Measurements from ENCODE around the gene KCNQ1.

Gene KCNQ1

GRCh38 chr11:2666828-2667570, 222.2 kb downstream of the KCNQ1 start:
- no peaks in the 10 kb centered on the region for H3K4me1 ChIP-seq (ENCODE audit: insufficient read depth, low read length)
- no peak overlapping the region for H3K4me3 ChIP-seq (ENCODE audit: low read depth in 1 of 2, low read length in 2 of 2)
- 0 out of 2 replicates have a peak, but pooled peaks cover 3% of the 10 kb centered on the region for H4K20me1 ChIP-seq (ENCODE audit: insufficient read depth, low read length)
- H3K27me3 ChIP-seq (ENCODE audit: insufficient read depth, low read length, poor library complexity): no peaks in the 10 kb centered on the region
- ATAC-seq (ENCODE audit: insufficient read depth, low read depth) (no peak), DNase-seq (no peak)
- TF ChIP-seq EZH2 (IDR thresholded peaks at IDR 0.05; ENCODE audit: borderline replicate concordance, low read depth, low read length, severe bottlenecking): no peak
- no peak for TF ChIP-seq CTCF (IDR thresholded peaks at IDR 0.05; ENCODE audit: borderline replicate concordance, extremely low read depth, low read length, poor library complexity, severe bottlenecking)
- H2AFZ ChIP-seq (ENCODE audit: low read depth, low read length): no peak overlapping the region
- H3K4me2 ChIP-seq (ENCODE audit: insufficient read depth, low read length): no peak overlapping the region
- no peaks in the 10 kb centered on the region for H3K9me3 ChIP-seq (ENCODE audit: insufficient read depth, low read length, severe bottlenecking)
- no peaks in the 10 kb centered on the region for H3K36me3 ChIP-seq (ENCODE audit: insufficient read depth, low read length)
- no peak overlapping the region for H3K27ac ChIP-seq (ENCODE audit: low read length)
- H3K9ac ChIP-seq (ENCODE audit: low read depth, low read length): no peak overlapping the region
- H3K79me2 ChIP-seq (ENCODE audit: insufficient read depth, low read length): no peaks in the 10 kb centered on the region

- Histone ChIP-seq H3K4me1 (ENCODE audit: insufficient read depth, low read length) (no peaks in the 10 kb centered on the region), H3K36me3 (ENCODE audit: insufficient read depth, low read length) (no peaks in the 10 kb centered on the region), H3K27ac (ENCODE audit: low read length) (no peak overlapping the region), H2AFZ (ENCODE audit: low read depth, low read length) (no peak overlapping the region), H3K27me3 (ENCODE audit: insufficient read depth, low read length, poor library complexity) (no peaks in the 10 kb centered on the region), H3K79me2 (ENCODE audit: insufficient read depth, low read length) (no peaks in the 10 kb centered on the region), H3K4me3 (ENCODE audit: low read depth in 1 of 2, low read length in 2 of 2) (no peak overlapping the region), H3K9me3 (ENCODE audit: insufficient read depth, low read length, severe bottlenecking) (no peaks in the 10 kb centered on the region), H3K9ac (ENCODE audit: low read depth, low read length) (no peak overlapping the region), H3K4me2 (ENCODE audit: insufficient read depth, low read length) (no peak overlapping the region), H4K20me1 (ENCODE audit: insufficient read depth, low read length) (peaks cover 5% of the 10 kb centered on the region; the same call in 1 of the 2 replicates)
- ATAC-seq (ENCODE audit: insufficient read depth, low read depth) (no peak), DNase-seq (no peak)
- no peak for TF ChIP-seq EZH2 (IDR thresholded peaks at IDR 0.05; ENCODE audit: borderline replicate concordance, low read depth, low read length, severe bottlenecking)
- TF ChIP-seq CTCF (IDR thresholded peaks at IDR 0.05; ENCODE audit: borderline replicate concordance, extremely low read depth, low read length, poor library complexity, severe bottlenecking): no peak
Measured at GRCh38 chr11:2667940-2668339, 223.1 kb downstream of the KCNQ1 start.

- DNase-seq (no peak), ATAC-seq (ENCODE audit: insufficient read depth, low read depth) (no peak)
- H3K27ac ChIP-seq (ENCODE audit: low read length): no peak overlapping the region
- peaks cover 5% of the 10 kb centered on the region; the same call in 1 of the 2 replicates for H4K20me1 ChIP-seq (ENCODE audit: insufficient read depth, low read length)
- TF ChIP-seq EZH2 (IDR thresholded peaks at IDR 0.05; ENCODE audit: borderline replicate concordance, low read depth, low read length, severe bottlenecking): no peak
- TF ChIP-seq CTCF (IDR thresholded peaks at IDR 0.05; ENCODE audit: borderline replicate concordance, extremely low read depth, low read length, poor library complexity, severe bottlenecking): no peak
- H3K79me2 ChIP-seq (ENCODE audit: insufficient read depth, low read length): no peaks in the 10 kb centered on the region
- no peaks in the 10 kb centered on the region for H3K27me3 ChIP-seq (ENCODE audit: insufficient read depth, low read length, poor library complexity)
- no peak overlapping the region for H3K4me3 ChIP-seq (ENCODE audit: low read depth in 1 of 2, low read length in 2 of 2)
- no peaks in the 10 kb centered on the region for H3K4me1 ChIP-seq (ENCODE audit: insufficient read depth, low read length)
- no peaks in the 10 kb centered on the region for H3K36me3 ChIP-seq (ENCODE audit: insufficient read depth, low read length)
- H2AFZ ChIP-seq (ENCODE audit: low read depth, low read length): no peak overlapping the region
- H3K4me2 ChIP-seq (ENCODE audit: insufficient read depth, low read length): no peak overlapping the region
- no peaks in the 10 kb centered on the region for H3K9me3 ChIP-seq (ENCODE audit: insufficient read depth, low read length, severe bottlenecking)
- no peak overlapping the region for H3K9ac ChIP-seq (ENCODE audit: low read depth, low read length)
Measured at GRCh38 chr11:2668876-2669275, 224.1 kb downstream of the KCNQ1 start.
